B cell (primary cell): ENCODE results near the gene ABCA4. TPM values are rescaled to one million over a fixed set of nuclear protein-coding genes. Genes with fewer than 3 reads are reported as not detected.

ENCODE experiments used
- ATAC-seq: fragments of 200-7000 bp; cut with Tn5 transposase; one replicate; pipeline ENCODE4 v1.10.0; 2021; ENCODE audit warnings: low read depth, mild to moderate bottlenecking, moderate number of reproducible peaks, moderate library complexity
- CTCF ChIA-PET: fragments of 350-600 bp; sonication (Branson Sonifier 250); formaldehyde crosslinking; loops from one replicate; lab custom pipeline; 2021; ENCODE audit warnings: antibody characterized with exemption, inconsistent platforms; lab: Charles Lee
- POLR2A ChIA-PET: fragments of 350-600 bp; sonication (Branson Sonifier 250); formaldehyde crosslinking; loops from one replicate; lab custom pipeline; 2021; ENCODE audit warnings: antibody characterized with exemption; lab: Charles Lee
- DNase-seq: peaks from one replicate; pipeline ENCODE4 v3.0.0; 2013
- H2AFZ ChIP-seq: 2 replicates; pipeline ENCODE4 v1.6.1; 2012; ENCODE audit warnings: mild to moderate bottlenecking, low read depth, low read length; ENCODE audit not compliant: insufficient read depth, poor library complexity, severe bottlenecking
- H3K27ac ChIP-seq, 2 donors: 1 replicate in 1 of 2; 2 replicates in 1 of 2; pipeline ENCODE4 v1.5.1; 2012 to 2013; ENCODE audit warnings: low read length in 2 of 2, mild to moderate bottlenecking in 2 of 2, moderate library complexity in 1 of 2
- H3K27me3 ChIP-seq, 4 experiments: fragments of 200-600 bp in 1 of 4; sonication (generic) in 1 of 4; replicated peaks in 1 of 4; 1 replicate in 2 of 4; 2 replicates in 2 of 4; pipeline versions ENCODE4 v1.6.1 to v1.7.0; 2013 to 2016; ENCODE audit warnings: low read length in 3 of 4, mild to moderate bottlenecking in 2 of 4, mixed read lengths in 1 of 4, moderate library complexity in 1 of 4; ENCODE audit not compliant: insufficient read depth in 4 of 4, control insufficient read depth in 3 of 4; ENCODE audit errors: control extremely low read depth in 1 of 4
- H3K36me3 ChIP-seq, 2 experiments: replicated peaks in 1 of 2; 1 replicate in 1 of 2; 2 replicates in 1 of 2; pipeline versions ENCODE4 v1.6.1 to v1.7.1; 2013; ENCODE audit warnings: low read length in 1 of 2; ENCODE audit not compliant: insufficient read depth in 2 of 2, control insufficient read depth in 1 of 2; ENCODE audit errors: control extremely low read depth in 1 of 2, extremely low read depth in 1 of 2
- H3K4me1 ChIP-seq, 2 donors: fragments of 200-600 bp in 1 of 2; sonication (generic) in 1 of 2; 1 replicate in 1 of 2; 2 replicates in 1 of 2; pipeline versions ENCODE4 v1.5.1 to v1.6.1; 2013 to 2017; ENCODE audit warnings: low read length in 2 of 2; ENCODE audit not compliant: control insufficient read depth in 2 of 2, insufficient read depth in 2 of 2
- H3K4me2 ChIP-seq: replicated peaks from 2 replicates; pipeline ENCODE3; 2012; ENCODE audit warnings: mild to moderate bottlenecking, low read depth, low read length; ENCODE audit not compliant: poor library complexity, severe bottlenecking
- H3K4me3 ChIP-seq, 5 experiments: fragments of 200-600 bp in 1 of 5; sonication (generic) in 1 of 5; 1 replicate in 3 of 5; 2 replicates in 2 of 5; pipeline versions ENCODE4 v1.5.1 to v1.7.0; 2011 to 2016; ENCODE audit warnings: low read length in 4 of 5, mild to moderate bottlenecking in 4 of 5, low read depth in 2 of 5, control low read depth in 1 of 5, moderate library complexity in 1 of 5; ENCODE audit not compliant: insufficient read depth in 1 of 5; ENCODE audit errors: control extremely low read depth in 1 of 5, extremely low read depth in 1 of 5
- H3K79me2 ChIP-seq: fragments of 200-600 bp; sonication (generic); one replicate; pipeline ENCODE4 v1.6.0; 2016; ENCODE audit warnings: low read length; ENCODE audit not compliant: control insufficient read depth, insufficient read depth
- H3K9ac ChIP-seq: fragments of 200-600 bp; sonication (generic); 2 replicates; pipeline ENCODE4 v1.6.1; 2017; ENCODE audit warnings: mild to moderate bottlenecking, low read length, moderate library complexity
- H3K9me3 ChIP-seq, 3 donors: one replicate each; pipeline versions ENCODE4 v1.6.1 to v1.7.1; 2013; ENCODE audit warnings: low read length in 2 of 3; ENCODE audit not compliant: control insufficient read depth in 2 of 3, insufficient read depth in 1 of 3; ENCODE audit errors: control extremely low read depth in 1 of 3
- H4K20me1 ChIP-seq: 2 replicates; pipeline ENCODE4 v1.6.0; 2012; ENCODE audit warnings: mild to moderate bottlenecking, low read length; ENCODE audit not compliant: insufficient read depth, control insufficient read depth, poor library complexity, severe bottlenecking
- H3K27ac Mint-ChIP-seq: one replicate; pipeline ENCODE4 v1.8.0; 2021; ENCODE audit warnings: mixed read lengths
- H3K27me3 Mint-ChIP-seq: one replicate; pipeline ENCODE4 v1.8.0; 2021; ENCODE audit warnings: mixed read lengths
- H3K4me1 Mint-ChIP-seq: one replicate; pipeline ENCODE4 v1.8.0; 2021; ENCODE audit warnings: mixed read lengths
- H3K4me3 Mint-ChIP-seq: one replicate; pipeline ENCODE4 v1.8.0; 2021; ENCODE audit warnings: mixed read lengths
- H3K9me3 Mint-ChIP-seq: one replicate; pipeline ENCODE4 v1.8.0; 2022; ENCODE audit warnings: mixed read lengths; ENCODE audit not compliant: insufficient read depth
- EZH2 ChIP-seq: IDR thresholded peaks from 2 replicates; pipeline ENCODE4 v1.6.1; 2012; ENCODE audit warnings: borderline replicate concordance, low read depth, mild to moderate bottlenecking, moderate library complexity, low read length; ENCODE audit not compliant: insufficient read depth, poor library complexity, severe bottlenecking
- WGBS: methylation state at CpG from one replicate; pipeline ENCODE4 v1.1.5; 2013; ENCODE audit warnings: missing lambda C conversion rate; ENCODE audit not compliant: insufficient coverage; 5-methylcytosine and 5-hydroxymethylcytosine counted together
- intact Hi-C: fragments of 100-400 bp; cut with micrococcal nuclease; formaldehyde crosslinking; loops from one replicate; pipeline ENCODE4 v1.10.0; 2022
- polyA plus RNA-seq: library from polyadenylated mRNA; depleted of rRNA; stranded (reverse); fragments of >200 nt; gene quantifications from 2 replicates; pipeline ENCODE4 v1.2.3, GENCODE V29; 2012
- total RNA-seq, 2 donors: library from RNA; stranded (reverse); fragments of 120-200 nt in 1 of 2; gene quantifications; 1 replicate in 1 of 2; 2 replicates in 1 of 2; pipeline versions ENCODE4 v1.2.3 to v1.2.4, GENCODE V29; 2013 to 2022
- TF ChIP-seq, protein P1 (sequence below): fragments of 200-600 bp; IDR thresholded peaks from one replicate; pipeline ENCODE4 v1.8.0; 2022; ENCODE audit warnings: antibody characterized with exemption, mild to moderate bottlenecking

The ABCA4 gene
- total and polyA plus RNA-seq, 2 donors (not counting 1 experiment from before 2014, with no cell fraction given) = not detected

DNA sequence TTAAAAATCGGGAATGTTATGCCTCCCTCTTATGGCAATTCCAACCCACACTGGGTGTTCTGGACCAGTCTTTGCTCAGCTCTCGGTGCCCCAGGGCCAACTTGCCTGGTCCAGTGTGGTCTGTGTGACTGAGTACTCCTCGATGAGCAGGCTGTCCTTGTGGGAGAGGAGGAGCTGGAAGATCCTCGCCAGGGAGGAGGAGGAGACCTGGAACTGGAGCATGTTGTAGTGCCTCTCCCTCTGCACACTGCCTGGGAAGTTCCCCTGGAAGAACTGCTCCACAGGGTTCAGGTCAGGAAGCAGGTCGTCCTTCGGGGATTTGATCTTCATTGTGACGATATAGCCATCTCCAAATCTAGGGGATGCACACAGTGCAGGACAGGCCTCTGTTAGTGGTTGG lies 123.2 kb downstream of the ABCA4 start:
- no peak for TF ChIP-seq EZH2
- TF ChIP-seq, protein P1, sequence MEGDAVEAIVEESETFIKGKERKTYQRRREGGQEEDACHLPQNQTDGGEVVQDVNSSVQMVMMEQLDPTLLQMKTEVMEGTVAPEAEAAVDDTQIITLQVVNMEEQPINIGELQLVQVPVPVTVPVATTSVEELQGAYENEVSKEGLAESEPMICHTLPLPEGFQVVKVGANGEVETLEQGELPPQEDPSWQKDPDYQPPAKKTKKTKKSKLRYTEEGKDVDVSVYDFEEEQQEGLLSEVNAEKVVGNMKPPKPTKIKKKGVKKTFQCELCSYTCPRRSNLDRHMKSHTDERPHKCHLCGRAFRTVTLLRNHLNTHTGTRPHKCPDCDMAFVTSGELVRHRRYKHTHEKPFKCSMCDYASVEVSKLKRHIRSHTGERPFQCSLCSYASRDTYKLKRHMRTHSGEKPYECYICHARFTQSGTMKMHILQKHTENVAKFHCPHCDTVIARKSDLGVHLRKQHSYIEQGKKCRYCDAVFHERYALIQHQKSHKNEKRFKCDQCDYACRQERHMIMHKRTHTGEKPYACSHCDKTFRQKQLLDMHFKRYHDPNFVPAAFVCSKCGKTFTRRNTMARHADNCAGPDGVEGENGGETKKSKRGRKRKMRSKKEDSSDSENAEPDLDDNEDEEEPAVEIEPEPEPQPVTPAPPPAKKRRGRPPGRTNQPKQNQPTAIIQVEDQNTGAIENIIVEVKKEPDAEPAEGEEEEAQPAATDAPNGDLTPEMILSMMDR = no peak
- H3K36me3 ChIP-seq = no peaks in the 10 kb centered on the region
- H3K27ac ChIP-seq = no peak overlapping the region
- no peak overlapping the region for H3K27ac Mint-ChIP-seq
- no peak overlapping the region for H3K4me3 Mint-ChIP-seq
- no peak overlapping the region for H3K4me2 ChIP-seq
- no peak for ATAC-seq
- H3K27me3 ChIP-seq = no peaks in the 10 kb centered on the region
- no peaks in the 10 kb centered on the region for H3K4me1 ChIP-seq
- ChIA-PET CTCF (no interaction called here), POLR2A (no interaction called here)
- DNase-seq = no peak
- H4K20me1 ChIP-seq = no peaks in the 10 kb centered on the region
- no peak overlapping the region for H3K9ac ChIP-seq
- WGBS = 83% methylated on average over 5 of the region's 7 CpGs
- no peak overlapping the region for H3K4me3 ChIP-seq
- H3K4me1 Mint-ChIP-seq = no peaks in the 10 kb centered on the region
- H3K27me3 Mint-ChIP-seq = peaks cover 17% of the 10 kb centered on the region
- no peaks in the 10 kb centered on the region for H3K79me2 ChIP-seq
- H3K9me3 ChIP-seq = no peaks in the 10 kb centered on the region
- intact Hi-C loops = no loop called here
- no peaks in the 10 kb centered on the region for H3K9me3 Mint-ChIP-seq
- no peak overlapping the region for H2AFZ ChIP-seq

DNA sequence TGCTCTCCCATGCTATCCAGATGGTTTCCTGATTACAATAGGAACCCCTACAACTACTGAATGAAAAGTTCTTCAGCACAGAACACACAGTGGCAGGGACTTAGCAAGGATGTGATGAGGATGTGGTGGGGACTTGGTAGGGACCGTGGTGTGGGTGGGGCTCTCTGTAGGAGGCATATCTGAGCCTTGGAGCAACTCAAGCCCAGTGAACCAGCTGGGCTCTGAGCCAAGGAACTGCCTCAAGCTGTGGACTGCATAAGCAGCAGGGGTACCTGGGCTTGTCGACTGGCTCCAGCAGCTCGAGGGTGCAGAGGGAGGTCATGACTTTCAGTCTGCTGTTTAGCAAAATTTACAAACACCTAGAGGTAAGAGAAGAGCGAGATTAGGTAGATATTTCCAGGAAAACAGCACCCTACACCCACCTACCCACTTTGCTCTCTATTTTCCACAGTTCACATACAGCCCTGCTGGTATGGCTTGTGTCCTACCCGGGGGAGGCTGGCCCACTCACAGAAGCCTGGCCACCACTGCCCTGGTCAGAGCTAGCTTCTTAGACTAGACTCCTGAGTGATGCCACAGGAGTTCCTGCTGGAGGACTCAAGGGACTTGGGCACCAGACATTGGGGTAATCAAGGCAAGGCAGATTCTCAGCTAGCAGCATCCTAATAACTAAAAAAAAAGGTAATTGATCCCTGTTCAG lies 125.0 kb downstream of the ABCA4 start:
- WGBS = 45% methylated on average over 2 of the region's 5 CpGs
- ChIA-PET POLR2A (no interaction called here), CTCF (no interaction called here)
- peaks cover 12% of the 10 kb centered on the region for H3K27me3 Mint-ChIP-seq
- H4K20me1 ChIP-seq = no peaks in the 10 kb centered on the region
- intact Hi-C loops = no loop called here
- no peak overlapping the region for H3K4me2 ChIP-seq
- H3K9me3 Mint-ChIP-seq = no peaks in the 10 kb centered on the region
- DNase-seq = no peak
- no peaks in the 10 kb centered on the region for H3K4me1 ChIP-seq
- no peak overlapping the region for H2AFZ ChIP-seq
- H3K9me3 ChIP-seq = no peaks in the 10 kb centered on the region
- no peak overlapping the region for H3K9ac ChIP-seq
- H3K4me3 ChIP-seq = no peak overlapping the region
- no peaks in the 10 kb centered on the region for H3K4me1 Mint-ChIP-seq
- no peak overlapping the region for H3K4me3 Mint-ChIP-seq
- ATAC-seq = no peak
- TF ChIP-seq, protein P1 = no peak
- no peak for TF ChIP-seq EZH2
- H3K79me2 ChIP-seq = no peaks in the 10 kb centered on the region
- H3K27ac Mint-ChIP-seq = no peak overlapping the region
- H3K36me3 ChIP-seq = no peaks in the 10 kb centered on the region
- no peak overlapping the region for H3K27ac ChIP-seq
- H3K27me3 ChIP-seq = no peaks in the 10 kb centered on the region
